GM18502 (cell line): ENCODE data around the gene SETX.
A peak's percentile ranks its signal among the peaks of the same experiment; 100 is the strongest.
"Not testable (repeated sequence)": the region's sequence is repeated elsewhere in the genome, so short reads cannot be mapped to it uniquely, and the experiment has no call there.

Experiments used
- ATAC-seq: cut with Tn5 transposase; IDR thresholded peaks from one replicate; pipeline ENCODE4 v1.9.1; 2021; ENCODE audit warnings: mild to moderate bottlenecking; ENCODE audit not compliant: unreplicated experiment, poor library complexity

SETX gene, protein sequence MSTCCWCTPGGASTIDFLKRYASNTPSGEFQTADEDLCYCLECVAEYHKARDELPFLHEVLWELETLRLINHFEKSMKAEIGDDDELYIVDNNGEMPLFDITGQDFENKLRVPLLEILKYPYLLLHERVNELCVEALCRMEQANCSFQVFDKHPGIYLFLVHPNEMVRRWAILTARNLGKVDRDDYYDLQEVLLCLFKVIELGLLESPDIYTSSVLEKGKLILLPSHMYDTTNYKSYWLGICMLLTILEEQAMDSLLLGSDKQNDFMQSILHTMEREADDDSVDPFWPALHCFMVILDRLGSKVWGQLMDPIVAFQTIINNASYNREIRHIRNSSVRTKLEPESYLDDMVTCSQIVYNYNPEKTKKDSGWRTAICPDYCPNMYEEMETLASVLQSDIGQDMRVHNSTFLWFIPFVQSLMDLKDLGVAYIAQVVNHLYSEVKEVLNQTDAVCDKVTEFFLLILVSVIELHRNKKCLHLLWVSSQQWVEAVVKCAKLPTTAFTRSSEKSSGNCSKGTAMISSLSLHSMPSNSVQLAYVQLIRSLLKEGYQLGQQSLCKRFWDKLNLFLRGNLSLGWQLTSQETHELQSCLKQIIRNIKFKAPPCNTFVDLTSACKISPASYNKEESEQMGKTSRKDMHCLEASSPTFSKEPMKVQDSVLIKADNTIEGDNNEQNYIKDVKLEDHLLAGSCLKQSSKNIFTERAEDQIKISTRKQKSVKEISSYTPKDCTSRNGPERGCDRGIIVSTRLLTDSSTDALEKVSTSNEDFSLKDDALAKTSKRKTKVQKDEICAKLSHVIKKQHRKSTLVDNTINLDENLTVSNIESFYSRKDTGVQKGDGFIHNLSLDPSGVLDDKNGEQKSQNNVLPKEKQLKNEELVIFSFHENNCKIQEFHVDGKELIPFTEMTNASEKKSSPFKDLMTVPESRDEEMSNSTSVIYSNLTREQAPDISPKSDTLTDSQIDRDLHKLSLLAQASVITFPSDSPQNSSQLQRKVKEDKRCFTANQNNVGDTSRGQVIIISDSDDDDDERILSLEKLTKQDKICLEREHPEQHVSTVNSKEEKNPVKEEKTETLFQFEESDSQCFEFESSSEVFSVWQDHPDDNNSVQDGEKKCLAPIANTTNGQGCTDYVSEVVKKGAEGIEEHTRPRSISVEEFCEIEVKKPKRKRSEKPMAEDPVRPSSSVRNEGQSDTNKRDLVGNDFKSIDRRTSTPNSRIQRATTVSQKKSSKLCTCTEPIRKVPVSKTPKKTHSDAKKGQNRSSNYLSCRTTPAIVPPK (N-terminal part only)

DNA sequence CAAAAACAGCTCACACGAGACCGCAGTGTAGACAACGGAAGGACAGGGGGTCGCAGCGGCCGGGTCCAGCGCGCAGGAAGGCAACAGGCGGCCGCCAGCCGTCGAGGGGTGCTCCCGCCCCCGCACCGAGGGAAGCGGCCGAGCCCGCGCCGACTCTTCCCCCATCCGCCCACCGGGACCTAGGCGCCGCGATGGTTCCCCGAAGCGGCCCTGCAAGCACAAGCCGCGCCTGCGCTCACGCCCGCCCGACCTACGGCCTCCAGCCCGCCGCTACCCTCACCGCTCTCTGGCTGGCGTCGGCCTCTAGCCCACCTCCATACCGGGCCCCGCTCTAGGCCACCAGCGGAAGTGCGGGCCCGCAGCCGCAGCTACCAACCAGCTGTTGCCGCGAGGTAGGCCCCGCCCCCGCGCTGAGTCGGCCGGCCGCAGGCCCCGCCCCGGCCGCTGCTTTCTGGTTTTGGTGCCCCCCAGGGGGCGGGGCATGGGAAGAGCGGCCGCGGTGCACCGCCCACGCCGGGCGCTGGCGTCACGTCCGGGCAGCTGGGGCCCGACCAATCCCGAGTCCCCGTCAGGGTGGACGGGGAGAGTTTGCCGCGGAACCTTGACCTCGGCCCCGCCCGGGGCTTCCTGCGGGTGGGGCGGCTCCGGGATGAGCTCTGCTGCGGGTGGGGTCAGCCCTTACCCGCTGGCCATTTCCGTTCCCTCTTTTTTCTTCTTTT lies at the start of gene SETX:
Gene SETX, minus strand, starts transcription at position 350 of the 719 bp plus-strand sequence. CDS start 5,558 bp downstream, outside the sequence.
- ATAC-seq = peak; percentile 87

DNA sequence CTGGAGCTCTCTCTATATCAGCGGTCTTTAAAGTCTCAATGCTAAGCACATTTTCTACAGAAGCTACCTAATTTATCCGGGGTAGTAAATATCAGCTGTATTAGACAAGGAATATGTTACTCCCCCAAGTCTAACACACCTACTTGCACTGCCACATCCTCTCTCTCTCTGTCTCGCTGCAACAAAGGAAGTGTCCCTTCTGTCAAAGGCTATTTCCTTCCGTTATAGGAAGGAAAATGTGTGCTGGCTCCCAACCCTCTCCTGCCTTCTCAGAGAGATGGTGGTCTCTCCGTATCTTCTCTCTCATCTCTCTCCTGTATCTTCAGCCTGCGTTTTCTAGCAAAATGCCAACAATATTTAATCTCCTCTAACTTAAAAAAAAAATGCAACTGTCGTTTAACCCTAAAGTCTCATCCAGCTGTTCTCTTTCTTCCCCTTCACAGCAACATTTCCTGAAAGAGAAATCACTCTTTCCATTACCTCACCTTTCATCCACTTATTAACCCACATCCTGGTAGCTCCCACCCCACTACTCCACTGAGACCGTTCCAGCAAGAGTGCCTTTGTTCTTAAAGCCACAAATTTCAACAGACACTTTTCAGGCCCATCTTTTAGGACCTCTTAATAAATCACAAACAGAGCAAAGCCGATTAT lies 49.6 kb upstream of the SETX start:
- ATAC-seq = no peak

DNA sequence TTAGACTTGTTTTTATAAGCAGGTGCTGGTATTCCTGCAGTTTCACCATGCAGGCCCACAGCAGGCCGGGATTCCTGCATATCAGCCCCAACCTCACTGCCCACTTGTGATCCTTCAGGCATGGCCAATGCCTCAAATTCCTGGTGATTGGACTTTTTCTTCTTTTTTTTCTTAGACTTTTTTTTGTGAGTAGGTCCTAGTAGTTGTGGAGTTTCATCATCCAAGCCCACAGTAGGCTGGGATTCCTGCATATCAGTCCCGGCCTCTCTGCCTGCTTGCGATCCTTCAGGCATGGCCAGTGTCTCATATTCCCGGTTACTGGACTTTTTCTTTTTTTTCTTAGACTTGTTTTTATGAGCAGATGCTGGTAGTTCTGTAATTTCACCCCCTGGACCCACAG lies 47.0 kb upstream of the SETX start:
- no peak for ATAC-seq

DNA sequence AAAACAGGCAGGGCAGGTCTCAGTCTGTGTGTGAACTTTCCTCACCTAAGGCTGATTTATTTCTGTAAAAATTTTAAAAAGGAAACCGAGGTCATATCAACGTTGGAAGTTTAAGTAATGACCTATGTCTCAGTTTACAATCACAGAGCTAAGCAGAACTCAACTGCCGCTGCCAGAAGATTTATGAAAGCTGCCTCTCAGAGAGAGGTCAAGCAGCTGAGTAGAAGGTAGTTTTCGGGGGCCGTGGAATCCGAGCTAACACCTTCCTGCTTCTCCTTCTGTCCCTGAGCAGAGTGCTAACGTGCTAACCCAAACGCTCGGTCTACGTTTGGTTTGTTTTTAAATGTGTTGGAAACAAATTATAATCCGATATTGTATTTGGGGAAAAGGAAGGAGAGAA lies 40.8 kb upstream of the SETX start:
- ATAC-seq = no peak

DNA sequence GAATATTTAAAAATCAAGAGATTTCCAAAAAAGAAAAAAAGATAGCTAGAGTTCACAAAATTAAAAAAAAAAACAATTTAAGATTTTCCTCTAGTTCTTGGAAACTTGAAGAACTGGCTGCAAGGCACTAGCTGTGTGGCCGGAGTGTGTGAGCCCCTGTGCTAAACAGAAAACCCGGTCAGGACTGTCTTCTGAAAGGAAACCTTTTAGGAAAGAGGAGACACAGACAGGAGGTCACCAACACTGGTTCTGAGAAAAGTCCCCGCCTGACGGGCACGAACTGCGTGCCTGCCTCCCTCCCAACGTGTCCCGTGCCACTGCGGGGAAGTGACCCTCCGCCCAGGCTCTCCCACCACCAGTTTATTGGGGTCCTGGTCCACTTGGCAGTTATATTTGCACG lies 36.7 kb upstream of the SETX start:
- ATAC-seq = no peak

DNA sequence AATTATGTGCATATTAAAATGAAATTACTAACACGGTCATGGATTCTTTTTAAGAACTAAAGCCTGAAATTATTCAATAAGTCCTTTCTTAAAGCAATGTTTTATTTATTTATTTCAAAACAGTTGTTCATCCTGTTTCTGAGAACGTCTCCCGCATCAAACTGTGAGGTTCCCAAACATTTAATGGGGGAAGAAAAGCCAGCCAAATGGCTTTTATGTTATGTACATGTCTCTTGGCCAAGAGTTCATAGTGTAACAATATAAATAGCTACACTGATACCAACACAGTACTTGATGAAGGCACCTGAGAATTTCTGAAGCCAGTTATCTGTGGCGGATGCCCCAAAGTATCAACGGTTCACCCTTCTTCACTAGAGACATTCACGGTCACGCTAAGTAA lies 36.2 kb upstream of the SETX start:
- no peak for ATAC-seq

DNA sequence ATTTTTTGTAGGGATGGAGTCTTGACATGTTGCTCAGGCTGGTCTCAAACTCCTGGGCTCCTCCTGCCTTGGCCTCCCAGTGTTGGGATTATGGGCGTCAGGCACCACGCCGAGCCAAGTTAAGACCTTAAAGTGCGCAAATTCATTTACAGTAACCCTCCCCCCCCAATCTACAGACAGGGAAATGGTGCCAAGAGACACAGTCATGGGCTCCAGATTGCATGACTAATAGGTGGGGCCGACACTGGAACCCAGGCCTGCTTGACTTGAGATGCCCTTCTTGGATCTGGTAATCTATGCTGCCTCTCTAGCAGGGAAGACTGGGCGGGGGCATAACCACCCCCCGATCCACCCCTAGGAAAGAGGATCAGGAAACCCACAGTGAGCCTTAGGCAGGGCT lies 32.3 kb upstream of the SETX start:
- ATAC-seq = no peak

DNA sequence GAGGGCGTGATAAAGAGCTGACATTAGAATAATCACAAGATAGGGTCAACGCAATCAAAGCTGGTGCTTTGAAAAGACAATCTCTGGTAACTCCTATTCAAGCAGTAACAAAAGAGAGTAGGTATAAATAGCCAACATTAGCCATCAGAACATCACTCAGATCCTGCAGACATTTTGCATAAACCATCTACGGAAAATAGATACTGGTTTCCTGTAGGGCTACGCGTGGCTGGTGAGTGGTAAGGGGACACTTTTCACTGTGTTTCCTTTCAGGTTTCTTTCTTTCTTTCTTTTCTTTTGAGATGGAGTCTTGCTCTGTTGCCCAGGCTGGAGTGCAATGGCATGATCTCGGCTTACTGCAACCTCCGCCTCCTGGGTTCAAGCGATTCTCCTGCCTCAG lies 29.6 kb upstream of the SETX start:
- ATAC-seq = peak; percentile 46

DNA sequence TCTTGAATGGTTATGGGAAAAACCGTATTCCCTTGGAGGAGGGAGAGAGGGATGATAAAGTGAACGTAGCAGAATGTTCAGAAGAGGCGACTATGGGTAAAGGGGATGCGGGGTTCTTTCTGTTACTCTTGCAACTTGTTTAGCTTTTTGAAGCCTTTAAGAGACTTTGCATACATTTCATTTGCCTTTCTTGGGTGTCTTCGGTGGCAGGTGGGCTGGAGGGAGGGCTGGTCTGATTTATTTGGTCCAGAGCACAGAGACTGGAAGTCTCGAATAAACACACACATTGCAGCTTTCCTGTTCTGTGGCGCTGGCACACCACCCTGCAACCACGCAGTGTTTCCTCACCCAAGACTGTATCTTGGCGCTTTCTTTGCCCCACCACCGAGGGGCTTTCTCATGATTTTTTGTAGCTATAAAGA lies 28.7 kb upstream of the SETX start:
- ATAC-seq = no peak

DNA sequence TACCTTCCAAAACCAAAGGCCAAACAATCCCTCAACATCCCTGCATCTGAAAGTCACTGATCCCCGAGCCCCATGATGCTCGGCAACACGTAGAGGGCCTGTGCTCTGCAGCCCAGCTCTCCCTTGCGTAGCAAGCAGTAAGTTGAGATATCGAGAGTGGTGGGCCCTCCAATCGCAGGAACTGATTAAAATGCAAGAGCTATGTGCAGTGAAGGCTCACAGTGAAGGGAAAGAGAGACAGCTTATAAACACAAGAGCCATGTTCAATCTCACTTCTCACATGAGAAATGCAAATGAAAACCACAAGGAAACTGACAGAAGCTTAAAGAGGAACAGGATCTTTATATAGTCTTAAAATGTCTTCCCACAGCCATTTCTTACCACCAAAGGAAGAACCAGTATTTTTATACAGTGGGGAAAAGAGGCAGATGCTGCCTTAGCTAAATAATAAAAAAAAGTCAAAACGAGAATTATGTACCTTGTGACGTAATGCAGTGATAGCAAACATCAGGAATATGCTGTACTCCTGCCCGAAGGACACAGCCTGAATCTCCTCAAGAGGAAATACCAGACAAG lies 27.3 kb upstream of the SETX start:
- ATAC-seq = peak; percentile 70

DNA sequence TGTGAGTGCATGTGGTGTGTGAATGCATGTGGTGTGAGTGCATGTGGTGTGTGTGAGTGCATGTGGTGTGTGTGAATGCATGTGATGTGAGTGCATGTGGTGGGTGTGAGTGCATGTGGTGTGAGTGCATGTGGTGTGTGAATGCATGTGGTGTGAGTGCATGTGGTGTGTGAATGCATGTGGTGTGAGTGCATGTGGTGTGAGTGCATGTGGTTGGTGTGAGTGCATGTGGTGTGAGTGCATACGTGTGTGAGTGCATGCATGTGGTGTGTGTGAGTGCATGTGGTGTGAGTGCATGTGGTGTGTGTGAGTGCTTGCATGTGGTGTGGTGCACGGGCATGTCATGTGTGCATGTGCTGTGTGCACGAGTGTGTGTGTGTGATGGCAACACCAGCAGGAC lies 23.6 kb upstream of the SETX start:
- ATAC-seq = not testable (repeated sequence)

DNA sequence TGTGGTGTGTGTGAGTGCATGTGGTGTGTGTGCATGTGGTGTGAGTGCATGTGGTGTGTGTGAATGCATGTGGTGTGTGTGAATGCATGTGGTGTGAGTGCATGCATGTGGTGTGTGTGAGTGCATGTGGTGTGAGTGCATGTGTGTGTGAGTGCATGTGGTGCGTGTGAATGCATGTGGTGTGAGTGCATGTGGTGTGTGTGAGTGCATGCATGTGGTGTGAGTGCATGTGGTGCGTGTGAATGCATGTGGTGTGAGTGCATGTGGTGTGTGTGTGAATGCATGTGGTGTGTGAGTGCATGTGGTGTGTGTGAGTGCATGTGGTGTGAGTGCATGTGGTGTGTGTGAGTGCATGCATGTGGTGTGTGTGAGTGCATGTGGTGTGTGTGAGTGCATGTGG lies 23.0 kb upstream of the SETX start:
- ATAC-seq = not testable (repeated sequence)

DNA sequence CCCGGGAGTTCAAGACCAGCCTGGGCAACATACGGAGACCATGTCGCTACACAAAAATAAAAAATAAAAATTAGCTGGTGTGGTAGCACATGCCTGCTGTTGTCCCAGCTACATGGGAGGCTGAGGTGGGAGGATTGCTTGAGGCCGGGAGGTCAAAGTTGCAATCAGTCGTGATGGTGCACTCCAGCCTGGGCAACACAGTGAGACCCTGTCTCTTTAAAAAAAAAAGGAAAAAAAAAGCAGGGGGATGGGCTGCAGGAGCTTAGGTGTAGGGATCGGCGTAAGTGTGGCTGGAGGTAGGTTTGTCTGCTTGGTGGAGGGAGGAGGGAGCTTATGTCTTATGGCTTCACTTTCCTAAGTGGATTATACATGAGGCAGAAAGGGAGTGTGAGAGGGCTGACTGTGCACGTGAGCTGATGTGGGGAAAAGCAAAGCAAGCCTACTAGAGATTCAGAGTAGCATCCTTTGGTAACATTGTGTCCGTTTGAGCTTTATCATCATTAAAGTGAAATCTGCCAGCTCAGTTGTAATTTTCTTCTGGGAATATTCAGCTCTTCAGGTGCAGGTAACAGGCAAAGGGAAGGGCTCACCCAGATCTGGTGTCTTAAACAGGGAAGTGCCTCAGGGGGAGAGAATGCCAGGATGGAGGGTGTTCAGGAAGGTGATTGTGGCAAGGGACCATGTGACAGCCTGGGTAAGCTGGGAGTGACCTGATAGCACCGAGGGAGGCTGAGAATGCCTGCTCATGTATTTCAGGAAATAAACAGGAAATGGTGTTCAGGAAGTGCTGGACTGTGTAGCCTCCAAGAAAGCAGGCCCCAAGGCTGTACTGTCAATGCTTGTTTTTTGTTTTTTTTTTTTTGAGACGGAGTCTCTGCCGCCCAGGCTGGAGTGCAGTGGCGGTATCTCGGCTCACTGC lies 17.6 kb upstream of the SETX start:
- no peak for ATAC-seq

DNA sequence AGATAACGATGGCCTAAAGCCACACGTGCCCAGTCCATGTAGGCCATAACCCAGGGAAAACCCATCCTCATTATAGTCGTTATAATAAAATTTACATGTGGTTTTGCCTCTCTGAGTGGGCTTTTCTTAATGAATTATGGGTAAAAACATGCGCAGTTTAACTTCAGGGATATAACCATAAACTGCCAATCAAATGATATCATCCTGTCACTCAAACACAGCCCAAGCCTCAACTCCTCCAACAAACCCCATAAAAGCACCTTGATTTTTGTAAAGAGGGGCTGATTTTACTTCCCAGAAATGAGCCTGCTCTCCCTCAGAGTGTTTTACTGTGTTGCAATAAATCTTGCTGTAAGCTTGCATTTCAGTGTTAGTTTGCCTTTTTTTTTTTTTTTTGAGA lies 15.8 kb upstream of the SETX start:
- ATAC-seq = no peak

DNA sequence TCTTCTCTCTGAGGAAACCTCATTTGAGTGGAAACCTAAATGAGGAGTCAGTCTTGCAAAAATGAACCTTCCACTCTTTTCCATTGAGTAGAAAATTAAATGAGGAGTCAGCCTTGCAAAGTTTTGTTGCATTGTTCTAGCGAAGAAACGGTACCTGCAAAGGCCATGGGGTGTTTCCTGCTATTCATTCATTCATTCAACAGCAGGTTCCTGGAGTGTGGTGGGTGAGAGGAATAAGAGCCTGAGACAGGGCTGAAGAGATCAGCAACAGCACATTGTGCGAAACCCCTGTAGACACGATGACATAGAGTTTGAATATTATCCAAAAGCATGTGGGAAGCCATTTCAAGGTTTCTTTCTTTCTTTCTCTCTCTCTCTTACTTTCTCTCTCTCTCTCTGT lies 14.6 kb upstream of the SETX start:
- no peak for ATAC-seq

DNA sequence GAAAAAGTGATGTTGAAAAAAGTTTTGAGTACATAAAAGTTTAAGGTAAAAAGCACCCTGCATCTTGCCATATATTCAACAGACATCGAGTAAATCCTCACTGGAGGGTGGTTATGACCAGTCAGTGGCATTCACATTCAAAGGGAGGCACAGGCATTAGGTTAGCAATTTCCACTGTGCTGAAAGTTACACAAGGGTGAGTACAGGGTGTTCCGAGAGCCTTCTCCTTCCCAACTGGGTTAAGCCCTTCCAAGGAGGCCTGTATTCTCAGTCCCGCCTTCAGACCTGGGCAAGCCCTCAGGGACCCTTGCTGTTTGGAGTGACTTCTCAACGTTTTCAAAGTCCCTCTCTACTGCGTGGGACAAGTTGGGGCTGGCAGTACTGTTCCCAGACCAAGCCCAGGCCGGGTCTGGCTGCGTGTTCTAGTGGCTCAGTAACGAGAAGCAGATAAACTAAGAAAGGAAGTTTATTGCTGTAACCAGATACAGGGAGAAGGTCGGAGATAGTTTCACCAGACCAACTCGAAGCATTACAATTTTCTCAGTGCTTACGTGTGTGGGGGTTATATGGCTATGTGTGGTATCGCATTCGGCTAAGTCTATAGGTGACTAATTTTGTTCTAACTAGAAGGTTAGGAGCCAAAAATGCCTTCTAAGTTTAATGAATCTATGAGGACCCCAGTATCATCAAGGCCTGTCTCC lies 13.0 kb upstream of the SETX start:
- ATAC-seq = no peak

DNA sequence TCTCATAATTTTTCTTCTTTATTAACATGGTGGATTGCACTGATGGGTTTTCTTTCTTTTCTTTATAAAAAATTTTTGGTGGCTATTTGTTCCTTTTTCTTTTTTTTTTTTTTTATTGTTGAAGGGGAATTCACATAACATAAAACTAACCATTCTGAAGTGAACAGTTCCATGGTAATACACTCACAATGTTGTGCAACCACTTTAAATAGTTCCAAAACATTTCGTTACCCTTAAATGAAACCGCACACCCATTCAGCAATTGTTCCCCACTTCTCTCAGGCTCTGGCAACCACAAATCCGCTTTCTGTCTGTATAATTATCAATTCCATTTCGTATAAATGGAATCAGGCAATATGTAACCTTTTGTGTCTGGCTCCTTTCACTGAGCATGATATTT lies 11.7 kb upstream of the SETX start:
- ATAC-seq = no peak

DNA sequence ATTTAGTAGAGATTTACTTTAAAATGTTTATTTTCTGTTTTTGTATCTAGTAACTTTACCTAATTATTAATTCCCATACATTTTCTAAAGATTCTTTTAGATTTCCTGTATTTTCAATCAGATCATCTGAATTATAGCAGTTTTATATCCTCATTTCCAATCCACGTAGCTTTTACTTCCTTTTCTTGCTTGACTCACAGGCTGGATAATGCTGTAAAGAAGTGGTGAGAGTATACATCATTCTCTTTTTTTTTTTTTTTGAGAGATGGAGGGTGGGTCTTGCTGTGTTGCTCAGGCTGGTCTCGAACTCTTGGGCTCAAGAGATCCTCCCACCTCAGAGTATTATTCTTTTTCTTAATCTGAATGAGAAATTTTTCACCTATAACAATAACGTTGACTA lies 11.2 kb upstream of the SETX start:
- no peak for ATAC-seq
